Stimulated activated CD8-positive, alpha-beta memory T cell treated with anti-CD3 and anti-CD28 coated beads, Interleukin-12 subunit alpha, Interleukin-12 subunit beta, amount 100 ng/mL, for 4 hours (primary cell): ENCODE results near the gene C19orf33.

Source experiments
- DNase-seq: peaks from one replicate; pipeline ENCODE4 v3.0.0-alpha.2; 2020; ENCODE audit warnings: low read depth

The C19orf33 gene

GRCh38 chr19:38280030-38280921 is 23.8 kb upstream of the C19orf33 start:
- DNase-seq, result no peak

DNA sequence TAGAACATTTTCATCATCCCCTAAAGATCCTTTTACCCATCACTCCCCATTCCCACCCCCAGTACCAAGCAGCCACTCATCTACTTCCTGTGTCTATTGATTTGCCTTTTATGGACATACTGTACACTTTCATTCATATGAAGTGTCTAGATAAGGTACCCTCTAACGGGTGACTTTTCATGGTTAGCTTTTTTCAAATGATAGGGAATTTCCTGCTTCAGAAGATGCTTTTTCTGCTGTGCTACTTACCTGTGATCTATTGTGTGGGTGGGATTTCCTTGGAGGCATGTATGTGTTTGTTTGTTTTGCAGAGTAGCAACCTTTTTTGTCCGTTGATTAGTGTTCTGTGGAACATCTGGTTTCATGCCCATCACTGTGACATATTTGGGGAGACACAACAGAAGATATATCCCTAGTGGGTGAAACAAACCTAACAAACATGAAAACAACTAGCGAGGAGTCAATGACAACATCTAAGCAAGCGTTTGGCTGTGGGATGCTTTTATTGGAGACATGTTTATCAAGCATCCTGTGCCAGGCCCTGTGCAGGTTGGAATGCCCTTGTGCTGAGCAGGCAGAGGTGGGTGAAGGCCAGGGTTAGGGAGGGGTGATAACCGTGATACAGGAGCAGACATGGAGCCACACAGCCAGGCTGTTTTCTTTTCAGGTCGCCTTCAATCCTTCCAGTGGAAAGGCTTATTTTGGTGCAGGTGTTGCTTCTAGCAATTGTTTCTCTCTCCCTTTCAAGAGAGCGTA is 22.1 kb upstream of the C19orf33 start:
- DNase-seq, result no peak

DNA sequence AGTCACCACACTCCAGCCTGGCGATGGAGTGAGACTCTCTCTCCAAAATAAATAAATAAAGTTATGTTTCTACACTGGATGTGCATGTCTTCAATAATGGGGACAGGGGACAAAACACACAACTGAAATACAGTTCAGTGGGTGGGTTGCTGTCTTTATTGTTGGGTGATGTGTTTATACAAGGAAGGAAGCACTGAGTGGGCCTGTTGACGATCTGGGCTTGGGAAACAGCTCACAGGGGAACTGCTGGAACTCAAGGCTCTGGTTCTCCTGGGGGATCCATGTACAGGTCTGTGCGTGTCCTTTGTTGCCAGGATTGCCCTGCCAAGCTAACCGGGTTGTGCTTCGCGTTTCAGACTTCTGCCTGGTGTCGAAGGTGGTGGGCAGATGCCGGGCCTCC is 20.8 kb upstream of the C19orf33 start:
- DNase-seq, result no peak

- no peak for DNase-seq
Measured at GRCh38 chr19:38284422-38284821, 19.6 kb upstream of the C19orf33 start.

- DNase-seq, result no peak
Measured at GRCh38 chr19:38285567-38285966, 18.5 kb upstream of the C19orf33 start.

GRCh38 chr19:38287604-38288003 is 16.4 kb upstream of the C19orf33 start:
- DNase-seq, result no peak

- DNase-seq, result no peak
Measured at GRCh38 chr19:38288123-38288855, 15.8 kb upstream of the C19orf33 start.

DNA sequence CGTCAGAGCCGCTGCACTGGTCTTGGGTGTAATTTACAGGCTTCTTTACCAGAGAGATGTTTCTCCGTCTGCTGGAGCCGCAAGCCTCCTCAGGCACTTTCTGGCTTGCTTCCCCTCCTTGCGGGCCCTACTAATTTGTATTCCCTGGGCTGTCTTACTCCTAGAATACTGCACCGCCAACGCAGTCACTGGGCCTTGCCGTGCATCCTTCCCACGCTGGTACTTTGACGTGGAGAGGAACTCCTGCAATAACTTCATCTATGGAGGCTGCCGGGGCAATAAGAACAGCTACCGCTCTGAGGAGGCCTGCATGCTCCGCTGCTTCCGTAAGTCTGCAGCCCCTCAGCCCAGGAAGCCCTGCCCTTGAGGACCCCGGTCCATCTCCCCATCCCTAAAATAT is 14.1 kb upstream of the C19orf33 start:
- DNase-seq, result no peak

DNA sequence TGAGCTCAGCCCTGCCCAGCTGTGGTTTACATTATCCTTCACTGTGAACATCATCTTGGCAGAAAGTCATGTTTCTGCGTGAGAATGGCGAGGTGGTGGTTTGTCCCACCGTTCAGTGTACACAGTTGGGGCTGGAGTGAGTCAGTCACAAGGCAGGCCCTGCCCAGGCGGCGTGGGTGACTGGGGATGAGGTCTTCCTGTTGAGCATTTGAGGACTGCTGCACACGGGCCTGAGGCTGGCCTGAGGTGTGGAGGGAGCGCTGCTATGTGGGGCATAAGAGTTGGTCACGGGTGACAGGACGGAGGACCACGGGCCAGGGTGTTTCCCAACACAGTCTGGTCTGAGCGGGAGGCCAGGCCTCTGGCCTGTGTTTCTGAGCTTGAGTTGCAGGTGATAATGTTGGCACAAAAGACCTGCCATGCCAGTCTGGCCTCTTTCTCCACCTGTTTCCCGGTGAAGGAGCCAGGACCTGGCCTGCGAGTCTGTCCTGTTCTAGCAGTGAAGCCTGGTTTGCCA is 13.4 kb upstream of the C19orf33 start:
- DNase-seq, result no peak

- DNase-seq, result no peak
Measured at GRCh38 chr19:38291855-38292254, 12.2 kb upstream of the C19orf33 start.

DNA sequence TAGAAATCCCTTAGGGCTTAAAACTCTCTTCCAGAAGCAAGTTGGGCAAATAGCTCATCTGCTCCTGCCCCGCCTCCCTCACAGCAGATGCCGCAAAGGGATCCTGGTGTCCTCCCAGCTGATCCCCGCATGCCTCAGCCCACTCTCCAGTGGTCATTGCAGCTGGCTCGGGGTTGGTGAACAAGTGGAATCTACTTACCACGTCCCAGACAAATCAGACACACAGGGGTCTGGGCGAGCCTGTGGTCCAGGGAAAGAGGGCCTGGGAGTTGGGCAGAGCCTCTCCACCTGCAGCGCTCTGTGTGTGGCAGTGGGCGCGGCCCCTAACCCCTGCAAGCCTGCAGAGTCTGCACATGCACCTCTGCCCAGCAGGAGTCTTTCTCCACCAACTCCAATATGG is 10.8 kb upstream of the C19orf33 start:
- no peak for DNase-seq

- DNase-seq, result no peak
Measured at GRCh38 chr19:38294090-38294489, 10.0 kb upstream of the C19orf33 start.

- no peak for DNase-seq
Measured at GRCh38 chr19:38298821-38299680, 5.0 kb upstream of the C19orf33 start.

DNA sequence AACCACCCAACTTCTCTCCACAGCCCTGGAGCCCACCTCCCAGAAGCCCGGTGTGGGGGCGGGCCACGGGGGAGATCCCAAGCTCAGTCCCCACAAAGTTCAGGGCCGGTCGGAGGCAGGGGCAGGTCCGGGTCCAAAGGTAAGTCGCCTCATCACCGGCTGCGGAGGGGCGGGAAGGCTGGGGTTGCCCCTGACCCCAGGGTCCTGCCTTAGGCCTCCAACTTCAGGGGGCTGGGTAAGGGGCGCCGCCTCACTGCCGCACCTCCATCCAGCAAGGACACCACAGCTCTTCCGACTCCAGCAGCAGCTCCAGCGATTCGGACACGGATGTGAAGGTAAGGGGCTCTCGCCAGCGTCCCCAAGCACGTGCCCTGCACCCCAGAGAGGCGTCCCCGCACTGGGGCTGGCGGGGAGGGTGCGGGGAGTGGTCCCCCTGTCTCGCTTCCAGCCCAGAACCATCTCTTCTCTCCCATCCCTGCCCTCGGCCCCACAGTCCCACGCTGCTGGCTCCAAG is 358 bp downstream of the C19orf33 start:
- DNase-seq, result no peak

DNA sequence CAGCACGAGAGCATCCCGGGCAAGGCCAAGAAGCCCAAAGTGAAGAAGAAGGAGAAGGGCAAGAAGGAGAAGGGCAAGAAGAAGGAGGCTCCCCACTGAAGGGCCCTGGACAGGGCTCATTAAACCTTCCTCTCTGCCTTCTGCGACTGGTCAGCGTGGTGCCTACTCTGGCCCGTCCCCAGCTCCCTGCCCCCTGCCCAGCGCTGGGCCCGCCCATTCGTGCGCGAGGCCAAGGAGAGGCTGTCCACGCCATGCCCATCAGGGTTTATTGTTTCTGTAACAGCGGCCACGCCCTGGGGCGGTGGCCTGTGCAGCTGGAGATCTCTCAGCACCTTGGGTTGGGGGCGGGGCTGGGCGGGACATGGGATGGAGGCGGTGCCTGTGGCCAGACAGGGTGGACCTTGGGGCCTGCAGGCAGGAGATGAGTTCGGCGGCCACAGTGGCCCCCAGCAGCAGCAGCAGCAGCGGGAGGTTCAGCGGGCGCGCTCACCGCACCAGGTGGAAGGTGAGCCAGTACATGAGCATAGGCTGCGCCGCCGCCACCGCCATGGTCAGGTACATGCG is 897 bp downstream of the C19orf33 start:
- no peak for DNase-seq

- DNase-seq, result no peak
Measured at GRCh38 chr19:38306236-38306635, 2.2 kb downstream of the C19orf33 start.

DNA sequence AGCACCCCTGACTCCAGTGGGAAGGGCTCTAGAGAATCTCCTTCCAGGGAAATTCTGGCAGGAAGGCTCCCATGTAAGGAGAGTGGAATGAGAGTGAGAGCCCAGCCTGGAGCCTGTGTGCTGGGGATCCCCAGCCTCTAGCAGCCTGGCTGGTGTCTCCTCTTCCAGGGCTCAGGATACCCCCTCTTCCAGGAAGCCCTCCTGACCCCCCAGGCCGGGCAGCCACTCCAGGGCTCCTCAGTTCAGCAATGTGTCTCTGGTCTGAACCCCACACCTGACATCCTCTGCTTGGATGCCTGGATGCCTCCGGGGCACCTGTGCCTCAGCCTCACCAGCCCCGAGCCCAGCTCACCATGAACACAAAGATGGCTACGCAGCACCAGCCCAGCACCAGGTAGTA is 3.0 kb downstream of the C19orf33 start:
- no peak for DNase-seq

DNA sequence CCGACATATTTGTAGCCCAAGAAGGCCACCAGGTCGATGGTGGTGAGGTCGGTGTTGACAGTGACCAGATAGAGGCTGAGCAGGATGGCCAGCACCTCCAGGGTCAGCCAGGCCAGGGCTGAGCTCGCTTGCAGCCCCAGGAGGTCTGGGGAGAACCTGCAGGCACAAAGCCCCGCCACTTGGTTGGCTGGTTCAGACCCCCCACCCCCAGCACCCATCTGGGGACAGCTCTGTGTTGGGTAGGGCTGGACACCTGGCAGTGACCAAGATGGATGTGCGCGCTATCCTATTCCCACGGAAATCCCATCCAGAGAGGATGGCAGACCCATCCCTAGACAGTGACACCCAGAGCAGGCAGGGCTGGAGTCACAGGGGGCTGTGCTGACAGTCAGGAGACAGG is 3.5 kb downstream of the C19orf33 start:
- no peak for DNase-seq

GRCh38 chr19:38308006-38308766 is 4.1 kb downstream of the C19orf33 start:
- DNase-seq, result no peak
